WTC11 (cell line): ENCODE results near the gene DUSP22. TPM values are rescaled to one million over a fixed set of nuclear protein-coding genes. Genes with fewer than 3 reads are reported as not detected.

Experiments used
- ATAC-seq: fragments of 200-7000 bp; cut with Tn5 transposase; 2 replicates; pipeline ENCODE4 v1.10.0; 2021; ENCODE audit warnings: mild to moderate bottlenecking, moderate library complexity
- CTCF ChIA-PET: fragments of 300-600 bp; sonication (Branson Sonifier 250); formaldehyde crosslinking; loops from one replicate; lab custom pipeline; 2021; ENCODE audit warnings: antibody characterized with exemption; lab: Charles Lee
- POLR2A ChIA-PET: fragments of 350-600 bp; sonication (Branson Sonifier 250); formaldehyde crosslinking; loops from one replicate; lab custom pipeline; 2021; ENCODE audit warnings: antibody characterized with exemption; lab: Charles Lee
- DNase-seq: peaks from one replicate; pipeline ENCODE4 v3.0.0; 2021; ENCODE audit warnings: low spot score
- H3K27ac Mint-ChIP-seq: 2 replicates; pipeline ENCODE4 v1.8.0; 2021; ENCODE audit warnings: mixed read lengths
- H3K27me3 Mint-ChIP-seq: 2 replicates; pipeline ENCODE4 v1.8.0; 2021; ENCODE audit warnings: low read depth, mild to moderate bottlenecking, moderate library complexity, mixed read lengths
- H3K36me3 Mint-ChIP-seq: 2 replicates; pipeline ENCODE4 v1.8.0; 2021; ENCODE audit warnings: mixed read lengths
- H3K4me1 Mint-ChIP-seq: 2 replicates; pipeline ENCODE4 v1.8.0; 2022; ENCODE audit warnings: mixed read lengths
- H3K4me3 Mint-ChIP-seq: 2 replicates; pipeline ENCODE4 v1.8.0; 2021; ENCODE audit warnings: mild to moderate bottlenecking, moderate library complexity, mixed read lengths
- H3K9me3 Mint-ChIP-seq: 2 replicates; pipeline ENCODE4 v1.8.0; 2021; ENCODE audit warnings: mixed read lengths
- ELF4 ChIP-seq: sonication (generic); formaldehyde crosslinking; IDR thresholded peaks from 2 replicates; pipeline ENCODE4 v1.8.1; 2022; ENCODE audit warnings: low read depth, mild to moderate bottlenecking, moderate library complexity, missing genetic modification reagents
- ESRRA ChIP-seq: sonication (generic); formaldehyde crosslinking; IDR thresholded peaks from 2 replicates; pipeline ENCODE4 v1.8.1; 2022; ENCODE audit warnings: mild to moderate bottlenecking, missing genetic modification reagents, borderline replicate concordance
- GRHL2 ChIP-seq: fragments of 250-450 bp; sonication (Bioruptor Pico); IDR thresholded peaks from 2 replicates; pipeline ENCODE4 v1.8.0; 2022; ENCODE audit warnings: mild to moderate bottlenecking, moderate library complexity; ENCODE audit not compliant: insufficient replicate concordance, severe bottlenecking
- JUN ChIP-seq: sonication (generic); formaldehyde crosslinking; IDR thresholded peaks from 2 replicates; pipeline ENCODE4 v1.8.0; 2023; ENCODE audit warnings: mild to moderate bottlenecking, missing genetic modification reagents
- RORB ChIP-seq: fragments of 250-450 bp; sonication (Bioruptor Pico); IDR thresholded peaks from 2 replicates; pipeline ENCODE4 v1.9.0; 2021; ENCODE audit warnings: mild to moderate bottlenecking
- SMAD3 ChIP-seq: sonication (generic); formaldehyde crosslinking; IDR thresholded peaks from 2 replicates; pipeline ENCODE4 v1.8.0; 2022; ENCODE audit warnings: missing genetic modification reagents, mild to moderate bottlenecking, borderline replicate concordance
- TCF7 ChIP-seq: sonication (generic); formaldehyde crosslinking; IDR thresholded peaks from 2 replicates; pipeline ENCODE4 v1.8.0; 2022; ENCODE audit warnings: mild to moderate bottlenecking, low read depth, missing genetic modification reagents, moderate library complexity
- TEAD1 ChIP-seq: sonication (generic); formaldehyde crosslinking; IDR thresholded peaks from 2 replicates; pipeline ENCODE4 v1.8.0; 2022; ENCODE audit warnings: mild to moderate bottlenecking, missing genetic modification reagents
- TEAD4 ChIP-seq: sonication (generic); formaldehyde crosslinking; IDR thresholded peaks from 2 replicates; pipeline ENCODE4 v1.8.0; 2022; ENCODE audit warnings: mild to moderate bottlenecking, missing genetic modification reagents
- ZMAT4 ChIP-seq: fragments of 250-450 bp; sonication (Bioruptor Pico); IDR thresholded peaks from 2 replicates; pipeline ENCODE4 v1.9.0; 2021; ENCODE audit warnings: mild to moderate bottlenecking
- ZNF232 ChIP-seq: sonication (generic); formaldehyde crosslinking; IDR thresholded peaks from 2 replicates; pipeline ENCODE4 v1.8.0; 2022; ENCODE audit warnings: mild to moderate bottlenecking, missing genetic modification reagents
- ZNF416 ChIP-seq: fragments of 250-450 bp; sonication (Bioruptor Pico); IDR thresholded peaks from 2 replicates; pipeline ENCODE4 v1.9.0; 2021; ENCODE audit warnings: mild to moderate bottlenecking, inconsistent platforms
- ZNF423 ChIP-seq: fragments of 250-450 bp; sonication (Bioruptor Pico); IDR thresholded peaks from 2 replicates; pipeline ENCODE4 v2.1.2; 2022; ENCODE audit warnings: mild to moderate bottlenecking, moderate library complexity
- total RNA-seq: library from RNA; stranded (reverse); gene quantifications from 3 replicates; pipeline ENCODE4 v1.2.3, GENCODE V29; 2021
- TF ChIP-seq, protein P1 (sequence below): sonication (generic); formaldehyde crosslinking; IDR thresholded peaks from 2 replicates; pipeline ENCODE4 v1.8.1; 2023; ENCODE audit warnings: mild to moderate bottlenecking, moderate library complexity, missing genetic modification reagents
- TF ChIP-seq, protein P2 (sequence below): sonication (generic); formaldehyde crosslinking; IDR thresholded peaks from 2 replicates; pipeline ENCODE4 v1.8.1; 2023; ENCODE audit warnings: mild to moderate bottlenecking, missing genetic modification reagents
- TF ChIP-seq, protein P3 (sequence below): sonication (generic); formaldehyde crosslinking; IDR thresholded peaks from 2 replicates; pipeline ENCODE4 v1.8.1; 2022; ENCODE audit warnings: mild to moderate bottlenecking, missing genetic modification reagents, moderate library complexity, borderline replicate concordance
- TF ChIP-seq, protein P4 (sequence below): fragments of 250-450 bp; sonication (Bioruptor Pico); IDR thresholded peaks from 2 replicates; pipeline ENCODE4 v1.9.0; 2021; ENCODE audit warnings: mild to moderate bottlenecking
- TF ChIP-seq, protein P5 (sequence below): sonication (generic); formaldehyde crosslinking; conservative IDR thresholded peaks from 2 replicates; pipeline ENCODE4 v1.8.1; 2023; ENCODE audit warnings: mild to moderate bottlenecking, low read depth, missing genetic modification reagents, moderate library complexity

The DUSP22 gene
- total RNA-seq, 1 experiment from 2014 or later, result 38.5 TPM

DNA sequence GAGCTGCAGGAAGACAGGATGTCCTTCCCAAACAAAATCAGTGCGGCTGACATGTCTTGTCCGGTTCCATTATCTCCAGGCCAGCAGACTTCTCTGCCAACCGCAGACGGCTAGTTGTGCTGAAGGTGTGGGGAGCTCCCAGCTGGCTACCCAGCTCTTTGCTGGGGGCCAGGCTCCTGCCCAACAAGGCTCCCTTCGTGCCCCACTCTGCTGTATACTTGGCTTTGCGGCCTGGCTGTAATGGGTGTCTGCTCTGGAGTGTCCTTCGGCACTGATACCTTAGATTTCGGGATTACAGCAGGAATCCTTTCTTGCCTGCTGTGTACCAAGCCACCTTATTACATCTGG lies 50.5 kb downstream of the DUSP22 start (continued):
- TF ChIP-seq ZNF232 (CRISPR knock-in tag) (no peak), ZNF423 (CRISPR knock-in tag) (no peak), ESRRA (CRISPR knock-in tag) (no peak)

GRCh38 chr6:343226-343935 lies 51.1 kb downstream of the DUSP22 start:
- Mint-ChIP-seq H3K9me3 (peaks cover 61% of the 10 kb centered on the region), H3K4me1 (no peaks in the 10 kb centered on the region), H3K36me3 (peaks cover 77% of the 10 kb centered on the region), H3K4me3 (no peak overlapping the region), H3K27me3 (peaks cover 3% of the 10 kb centered on the region; the same call in 1 of the 2 replicates), H3K27ac (no peak overlapping the region)
- DNase-seq (no peak), ATAC-seq (no peak)
- ChIA-PET CTCF (no interaction called here), POLR2A (no interaction called here)
- TF ChIP-seq TEAD1 (CRISPR knock-in tag), result no peak
- TF ChIP-seq ZMAT4, result no peak
- TF ChIP-seq RORB (CRISPR knock-in tag), result no peak
- TF ChIP-seq, protein P1, sequence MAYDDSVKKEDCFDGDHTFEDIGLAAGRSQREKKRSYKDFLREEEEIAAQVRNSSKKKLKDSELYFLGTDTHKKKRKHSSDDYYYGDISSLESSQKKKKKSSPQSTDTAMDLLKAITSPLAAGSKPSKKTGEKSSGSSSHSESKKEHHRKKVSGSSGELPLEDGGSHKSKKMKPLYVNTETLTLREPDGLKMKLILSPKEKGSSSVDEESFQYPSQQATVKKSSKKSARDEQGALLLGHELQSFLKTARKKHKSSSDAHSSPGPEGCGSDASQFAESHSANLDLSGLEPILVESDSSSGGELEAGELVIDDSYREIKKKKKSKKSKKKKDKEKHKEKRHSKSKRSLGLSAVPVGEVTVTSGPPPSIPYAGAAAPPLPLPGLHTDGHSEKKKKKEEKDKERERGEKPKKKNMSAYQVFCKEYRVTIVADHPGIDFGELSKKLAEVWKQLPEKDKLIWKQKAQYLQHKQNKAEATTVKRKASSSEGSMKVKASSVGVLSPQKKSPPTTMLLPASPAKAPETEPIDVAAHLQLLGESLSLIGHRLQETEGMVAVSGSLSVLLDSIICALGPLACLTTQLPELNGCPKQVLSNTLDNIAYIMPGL, result no peak

- DNase-seq (no peak), ATAC-seq (no peak)
- H3K9me3 Mint-ChIP-seq, result peaks cover 63% of the 10 kb centered on the region
- ChIA-PET CTCF (no interaction called here), POLR2A (interaction anchor here (0.7 kb wide), 1 partner anchor 156 kb away, joined by 7 read pairs; no protein-coding TSS in a partner anchor)
- H3K27ac Mint-ChIP-seq, result no peak overlapping the region
- H3K4me3 Mint-ChIP-seq, result no peak overlapping the region
- no peaks in the 10 kb centered on the region for H3K4me1 Mint-ChIP-seq
- H3K36me3 Mint-ChIP-seq, result peaks cover 82% of the 10 kb centered on the region
- H3K27me3 Mint-ChIP-seq, result peaks cover 3% of the 10 kb centered on the region; the same call in 1 of the 2 replicates
- no peak for TF ChIP-seq TEAD4
- no peak for TF ChIP-seq TCF7 (CRISPR knock-in tag)
- TF ChIP-seq ELF4 (CRISPR knock-in tag), result no peak
- TF ChIP-seq, protein P2, sequence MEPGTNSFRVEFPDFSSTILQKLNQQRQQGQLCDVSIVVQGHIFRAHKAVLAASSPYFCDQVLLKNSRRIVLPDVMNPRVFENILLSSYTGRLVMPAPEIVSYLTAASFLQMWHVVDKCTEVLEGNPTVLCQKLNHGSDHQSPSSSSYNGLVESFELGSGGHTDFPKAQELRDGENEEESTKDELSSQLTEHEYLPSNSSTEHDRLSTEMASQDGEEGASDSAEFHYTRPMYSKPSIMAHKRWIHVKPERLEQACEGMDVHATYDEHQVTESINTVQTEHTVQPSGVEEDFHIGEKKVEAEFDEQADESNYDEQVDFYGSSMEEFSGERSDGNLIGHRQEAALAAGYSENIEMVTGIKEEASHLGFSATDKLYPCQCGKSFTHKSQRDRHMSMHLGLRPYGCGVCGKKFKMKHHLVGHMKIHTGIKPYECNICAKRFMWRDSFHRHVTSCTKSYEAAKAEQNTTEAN (CRISPR knock-in tag), result no peak
- TF ChIP-seq, protein P3, sequence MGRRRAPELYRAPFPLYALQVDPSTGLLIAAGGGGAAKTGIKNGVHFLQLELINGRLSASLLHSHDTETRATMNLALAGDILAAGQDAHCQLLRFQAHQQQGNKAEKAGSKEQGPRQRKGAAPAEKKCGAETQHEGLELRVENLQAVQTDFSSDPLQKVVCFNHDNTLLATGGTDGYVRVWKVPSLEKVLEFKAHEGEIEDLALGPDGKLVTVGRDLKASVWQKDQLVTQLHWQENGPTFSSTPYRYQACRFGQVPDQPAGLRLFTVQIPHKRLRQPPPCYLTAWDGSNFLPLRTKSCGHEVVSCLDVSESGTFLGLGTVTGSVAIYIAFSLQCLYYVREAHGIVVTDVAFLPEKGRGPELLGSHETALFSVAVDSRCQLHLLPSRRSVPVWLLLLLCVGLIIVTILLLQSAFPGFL (CRISPR knock-in tag), result no peak
- TF ChIP-seq, protein P4, sequence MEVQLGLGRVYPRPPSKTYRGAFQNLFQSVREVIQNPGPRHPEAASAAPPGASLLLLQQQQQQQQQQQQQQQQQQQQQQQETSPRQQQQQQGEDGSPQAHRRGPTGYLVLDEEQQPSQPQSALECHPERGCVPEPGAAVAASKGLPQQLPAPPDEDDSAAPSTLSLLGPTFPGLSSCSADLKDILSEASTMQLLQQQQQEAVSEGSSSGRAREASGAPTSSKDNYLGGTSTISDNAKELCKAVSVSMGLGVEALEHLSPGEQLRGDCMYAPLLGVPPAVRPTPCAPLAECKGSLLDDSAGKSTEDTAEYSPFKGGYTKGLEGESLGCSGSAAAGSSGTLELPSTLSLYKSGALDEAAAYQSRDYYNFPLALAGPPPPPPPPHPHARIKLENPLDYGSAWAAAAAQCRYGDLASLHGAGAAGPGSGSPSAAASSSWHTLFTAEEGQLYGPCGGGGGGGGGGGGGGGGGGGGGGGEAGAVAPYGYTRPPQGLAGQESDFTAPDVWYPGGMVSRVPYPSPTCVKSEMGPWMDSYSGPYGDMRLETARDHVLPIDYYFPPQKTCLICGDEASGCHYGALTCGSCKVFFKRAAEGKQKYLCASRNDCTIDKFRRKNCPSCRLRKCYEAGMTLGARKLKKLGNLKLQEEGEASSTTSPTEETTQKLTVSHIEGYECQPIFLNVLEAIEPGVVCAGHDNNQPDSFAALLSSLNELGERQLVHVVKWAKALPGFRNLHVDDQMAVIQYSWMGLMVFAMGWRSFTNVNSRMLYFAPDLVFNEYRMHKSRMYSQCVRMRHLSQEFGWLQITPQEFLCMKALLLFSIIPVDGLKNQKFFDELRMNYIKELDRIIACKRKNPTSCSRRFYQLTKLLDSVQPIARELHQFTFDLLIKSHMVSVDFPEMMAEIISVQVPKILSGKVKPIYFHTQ, result no peak
- no peak for TF ChIP-seq ZNF416 (CRISPR knock-in tag)
- TF ChIP-seq, protein P5, sequence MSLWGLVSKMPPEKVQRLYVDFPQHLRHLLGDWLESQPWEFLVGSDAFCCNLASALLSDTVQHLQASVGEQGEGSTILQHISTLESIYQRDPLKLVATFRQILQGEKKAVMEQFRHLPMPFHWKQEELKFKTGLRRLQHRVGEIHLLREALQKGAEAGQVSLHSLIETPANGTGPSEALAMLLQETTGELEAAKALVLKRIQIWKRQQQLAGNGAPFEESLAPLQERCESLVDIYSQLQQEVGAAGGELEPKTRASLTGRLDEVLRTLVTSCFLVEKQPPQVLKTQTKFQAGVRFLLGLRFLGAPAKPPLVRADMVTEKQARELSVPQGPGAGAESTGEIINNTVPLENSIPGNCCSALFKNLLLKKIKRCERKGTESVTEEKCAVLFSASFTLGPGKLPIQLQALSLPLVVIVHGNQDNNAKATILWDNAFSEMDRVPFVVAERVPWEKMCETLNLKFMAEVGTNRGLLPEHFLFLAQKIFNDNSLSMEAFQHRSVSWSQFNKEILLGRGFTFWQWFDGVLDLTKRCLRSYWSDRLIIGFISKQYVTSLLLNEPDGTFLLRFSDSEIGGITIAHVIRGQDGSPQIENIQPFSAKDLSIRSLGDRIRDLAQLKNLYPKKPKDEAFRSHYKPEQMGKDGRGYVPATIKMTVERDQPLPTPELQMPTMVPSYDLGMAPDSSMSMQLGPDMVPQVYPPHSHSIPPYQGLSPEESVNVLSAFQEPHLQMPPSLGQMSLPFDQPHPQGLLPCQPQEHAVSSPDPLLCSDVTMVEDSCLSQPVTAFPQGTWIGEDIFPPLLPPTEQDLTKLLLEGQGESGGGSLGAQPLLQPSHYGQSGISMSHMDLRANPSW (CRISPR knock-in tag), result no peak
- no peak for TF ChIP-seq JUN (CRISPR knock-in tag)
- no peak for TF ChIP-seq GRHL2 (CRISPR knock-in tag)
- no peak for TF ChIP-seq SMAD3
Measured at GRCh38 chr6:343960-344815, 51.9 kb downstream of the DUSP22 start.
